GM12878 (cell line): ENCODE results near the gene MFNG. TPM values are rescaled to one million over a fixed set of nuclear protein-coding genes. Genes with fewer than 3 reads are reported as not detected.

Experiments
- ATF3 ChIP-seq: IDR thresholded peaks from 2 replicates; pipeline ENCODE4 v1.6.1; 2011; ENCODE audit warnings: low read depth, mild to moderate bottlenecking, low read length, moderate library complexity, borderline replicate concordance; ENCODE audit errors: extremely low read depth
- FOXM1 ChIP-seq: IDR thresholded peaks from 2 replicates; pipeline ENCODE4 v1.6.1; 2012; ENCODE audit warnings: low read depth, mild to moderate bottlenecking, inconsistent platforms, low read length, moderate library complexity
- SUPT20H ChIP-seq: IDR thresholded peaks from 2 replicates; pipeline ENCODE4 v1.6.1; 2011; ENCODE audit warnings: low read depth, mild to moderate bottlenecking, low read length, moderate library complexity, borderline replicate concordance; ENCODE audit not compliant: control insufficient read depth
- YBX1 ChIP-seq: fragments of 450-650 bp; IDR thresholded peaks from 2 replicates; pipeline ENCODE4 v1.6.1; 2016; ENCODE audit warnings: antibody characterized with exemption
- polyA plus RNA-seq, 11 experiments: library from polyadenylated mRNA; depleted of rRNA in 4 of 11; unstranded in 6 of 11; stranded (reverse) in 5 of 11; fragments of >200 nt; fragmentation: Nextera tagmentation in 4 of 11; fragmentation: Illumina TruSeq in 1 of 11; extraction: Ambion mirVana in 4 of 11; extraction: Trizol in 1 of 11; gene quantifications; 1 replicate in 1 of 11; 2 replicates in 10 of 11; pipeline versions ENCODE4 v1.2.1 to v1.2.3, GENCODE V29; 2011 to 2016; ENCODE audit warnings: inconsistent platforms in 2 of 11, missing spikeins in 2 of 11, low read depth in 1 of 11
- total RNA-seq, 4 experiments: library from RNA; depleted of rRNA in 3 of 4; stranded (reverse); fragments of >200 nt in 3 of 4; fragmentation: Illumina TruSeq in 1 of 4; extraction: Trizol in 1 of 4; gene quantifications; 2 replicates each; pipeline versions ENCODE4 v1.2.1 to v1.2.3, GENCODE V29; 2013 to 2021
- TF ChIP-seq, protein P1 (sequence below): fragments of 450-650 bp; formaldehyde crosslinking; IDR thresholded peaks from 2 replicates; pipeline ENCODE4 v1.4.0; 2022; ENCODE audit warnings: mild to moderate bottlenecking, moderate library complexity
- TF ChIP-seq, protein P2 (sequence below), 3 experiments: IDR thresholded peaks in 2 of 3; conservative IDR thresholded peaks in 1 of 3; 2 replicates each; pipeline ENCODE4 v1.5.1; 2011; ENCODE audit warnings: low read depth in 3 of 3, low read length in 3 of 3, mild to moderate bottlenecking in 3 of 3, control low read depth in 2 of 3, moderate library complexity in 2 of 3, inconsistent platforms in 1 of 3, mixed read lengths in 1 of 3; ENCODE audit not compliant: control insufficient read depth in 2 of 3, insufficient read depth in 1 of 3; ENCODE audit errors: extremely low read depth in 1 of 3
- TF ChIP-seq, protein P3 (sequence below): fragments of 450-650 bp; IDR thresholded peaks from 2 replicates; pipeline ENCODE4 v1.6.1; 2017; ENCODE audit warnings: mild to moderate bottlenecking, low read depth, inconsistent platforms; ENCODE audit not compliant: poor library complexity, severe bottlenecking

Gene MFNG
- total and polyA plus RNA-seq, 10 of the 15 experiments (the other 5 are each of a cell fraction or from before 2014, with no cell fraction given): 11.5 to 117 (median 68.5) TPM

DNA sequence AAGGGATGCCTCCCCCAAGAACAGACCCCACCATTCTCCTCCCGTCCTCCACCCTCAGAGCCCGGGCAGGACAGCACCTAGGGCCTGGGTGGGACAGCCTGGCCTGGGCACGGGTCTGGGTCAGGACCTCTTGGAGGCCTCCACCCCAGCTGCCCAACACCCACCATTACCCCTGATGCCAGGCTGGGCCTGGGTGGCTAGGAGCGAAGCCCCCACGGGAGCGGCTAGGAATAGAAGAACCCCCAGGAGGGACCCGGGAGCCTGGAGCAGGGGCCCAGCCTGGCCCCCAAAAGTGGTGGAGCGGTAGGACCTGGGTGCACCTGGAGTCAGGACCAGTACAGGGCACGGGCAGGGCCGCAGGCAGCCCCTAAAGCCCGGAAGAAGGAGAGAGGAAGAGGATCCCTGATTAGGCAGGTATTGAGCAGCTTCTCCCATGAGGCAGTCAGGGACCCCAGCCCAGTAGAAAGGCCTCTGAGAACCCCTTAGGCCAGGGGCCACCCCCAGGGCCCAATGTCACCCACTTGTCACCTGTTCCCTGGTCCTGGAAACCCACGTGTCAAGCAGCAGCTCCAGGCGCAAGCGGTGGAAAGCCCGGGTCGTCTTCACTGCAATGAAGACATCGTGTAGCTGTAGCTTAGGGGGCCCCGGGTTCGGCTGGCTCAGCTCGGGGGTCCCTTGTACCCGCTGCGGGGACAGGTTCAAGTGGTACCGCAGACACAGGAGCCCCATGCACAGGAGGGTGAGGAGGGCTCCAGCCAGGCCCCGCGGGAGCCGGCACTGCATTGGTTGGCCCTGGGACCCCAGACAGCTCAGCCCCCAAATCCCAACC is 575 bp downstream of the MFNG start (continued):
- TF ChIP-seq, protein P1, sequence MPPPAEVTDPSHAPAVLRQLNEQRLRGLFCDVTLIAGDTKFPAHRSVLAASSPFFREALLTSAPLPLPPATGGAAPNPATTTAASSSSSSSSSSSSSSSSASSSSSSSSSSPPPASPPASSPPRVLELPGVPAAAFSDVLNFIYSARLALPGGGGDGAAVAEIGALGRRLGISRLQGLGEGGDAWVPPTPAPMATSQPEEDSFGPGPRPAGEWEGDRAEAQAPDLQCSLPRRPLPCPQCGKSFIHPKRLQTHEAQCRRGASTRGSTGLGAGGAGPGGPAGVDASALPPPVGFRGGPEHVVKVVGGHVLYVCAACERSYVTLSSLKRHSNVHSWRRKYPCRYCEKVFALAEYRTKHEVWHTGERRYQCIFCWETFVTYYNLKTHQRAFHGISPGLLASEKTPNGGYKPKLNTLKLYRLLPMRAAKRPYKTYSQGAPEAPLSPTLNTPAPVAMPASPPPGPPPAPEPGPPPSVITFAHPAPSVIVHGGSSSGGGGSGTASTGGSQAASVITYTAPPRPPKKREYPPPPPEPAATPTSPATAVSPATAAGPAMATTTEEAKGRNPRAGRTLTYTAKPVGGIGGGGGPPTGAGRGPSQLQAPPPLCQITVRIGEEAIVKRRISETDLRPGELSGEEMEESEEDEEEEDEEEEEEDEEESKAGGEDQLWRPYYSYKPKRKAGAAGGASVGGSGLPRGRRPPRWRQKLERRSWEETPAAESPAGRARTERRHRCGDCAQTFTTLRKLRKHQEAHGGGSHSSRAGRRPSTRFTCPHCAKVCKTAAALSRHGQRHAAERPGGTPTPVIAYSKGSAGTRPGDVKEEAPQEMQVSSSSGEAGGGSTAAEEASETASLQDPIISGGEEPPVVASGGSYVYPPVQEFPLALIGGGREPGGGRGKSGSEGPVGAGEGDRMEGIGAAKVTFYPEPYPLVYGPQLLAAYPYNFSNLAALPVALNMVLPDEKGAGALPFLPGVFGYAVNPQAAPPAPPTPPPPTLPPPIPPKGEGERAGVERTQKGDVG (CRISPR knock-in tag): no peak
- TF ChIP-seq FOXM1 (no peak), ATF3 (no peak), YBX1 (no peak), SUPT20H (no peak)
- TF ChIP-seq, protein P2, sequence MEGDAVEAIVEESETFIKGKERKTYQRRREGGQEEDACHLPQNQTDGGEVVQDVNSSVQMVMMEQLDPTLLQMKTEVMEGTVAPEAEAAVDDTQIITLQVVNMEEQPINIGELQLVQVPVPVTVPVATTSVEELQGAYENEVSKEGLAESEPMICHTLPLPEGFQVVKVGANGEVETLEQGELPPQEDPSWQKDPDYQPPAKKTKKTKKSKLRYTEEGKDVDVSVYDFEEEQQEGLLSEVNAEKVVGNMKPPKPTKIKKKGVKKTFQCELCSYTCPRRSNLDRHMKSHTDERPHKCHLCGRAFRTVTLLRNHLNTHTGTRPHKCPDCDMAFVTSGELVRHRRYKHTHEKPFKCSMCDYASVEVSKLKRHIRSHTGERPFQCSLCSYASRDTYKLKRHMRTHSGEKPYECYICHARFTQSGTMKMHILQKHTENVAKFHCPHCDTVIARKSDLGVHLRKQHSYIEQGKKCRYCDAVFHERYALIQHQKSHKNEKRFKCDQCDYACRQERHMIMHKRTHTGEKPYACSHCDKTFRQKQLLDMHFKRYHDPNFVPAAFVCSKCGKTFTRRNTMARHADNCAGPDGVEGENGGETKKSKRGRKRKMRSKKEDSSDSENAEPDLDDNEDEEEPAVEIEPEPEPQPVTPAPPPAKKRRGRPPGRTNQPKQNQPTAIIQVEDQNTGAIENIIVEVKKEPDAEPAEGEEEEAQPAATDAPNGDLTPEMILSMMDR (IDR thresholded peaks at IDR 0.05 in 2 of 3, conservative IDR thresholded peaks at IDR 0.05 in 1 of 3; ENCODE audit: control insufficient read depth in 2 of 3, extremely low read depth in 1 of 3, insufficient read depth in 1 of 3, low read depth in 3 of 3, low read length in 3 of 3): no peak
- TF ChIP-seq, protein P3, sequence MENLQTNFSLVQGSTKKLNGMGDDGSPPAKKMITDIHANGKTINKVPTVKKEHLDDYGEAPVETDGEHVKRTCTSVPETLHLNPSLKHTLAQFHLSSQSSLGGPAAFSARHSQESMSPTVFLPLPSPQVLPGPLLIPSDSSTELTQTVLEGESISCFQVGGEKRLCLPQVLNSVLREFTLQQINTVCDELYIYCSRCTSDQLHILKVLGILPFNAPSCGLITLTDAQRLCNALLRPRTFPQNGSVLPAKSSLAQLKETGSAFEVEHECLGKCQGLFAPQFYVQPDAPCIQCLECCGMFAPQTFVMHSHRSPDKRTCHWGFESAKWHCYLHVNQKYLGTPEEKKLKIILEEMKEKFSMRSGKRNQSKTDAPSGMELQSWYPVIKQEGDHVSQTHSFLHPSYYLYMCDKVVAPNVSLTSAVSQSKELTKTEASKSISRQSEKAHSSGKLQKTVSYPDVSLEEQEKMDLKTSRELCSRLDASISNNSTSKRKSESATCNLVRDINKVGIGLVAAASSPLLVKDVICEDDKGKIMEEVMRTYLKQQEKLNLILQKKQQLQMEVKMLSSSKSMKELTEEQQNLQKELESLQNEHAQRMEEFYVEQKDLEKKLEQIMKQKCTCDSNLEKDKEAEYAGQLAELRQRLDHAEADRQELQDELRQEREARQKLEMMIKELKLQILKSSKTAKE: no peak
